ENCODE results near the gene SCAI.
"Not testable (repeated sequence)": the region's sequence is repeated elsewhere in the genome, so short reads cannot be mapped to it uniquely, and the experiment has no call there.

Gene SCAI

DNA sequence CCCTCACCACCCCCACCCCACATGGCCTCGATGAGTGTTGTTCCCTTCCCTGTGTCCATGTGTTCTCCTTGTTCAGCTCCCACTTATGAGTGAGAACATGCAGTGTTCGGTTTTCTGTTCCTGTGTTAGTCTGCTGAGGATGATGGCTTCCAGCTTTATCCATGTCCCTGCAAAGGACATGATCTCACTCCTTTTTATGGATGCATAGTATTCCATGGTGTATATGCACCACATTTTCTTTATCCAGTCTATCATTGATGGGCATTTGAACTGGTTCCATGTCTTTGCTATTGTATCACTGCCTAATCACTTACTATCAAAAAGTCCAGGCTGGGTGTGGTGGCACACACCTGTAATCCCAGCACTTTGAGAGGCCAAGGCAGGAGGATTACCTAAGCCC is 24.6 kb downstream of the SCAI start:
- not testable (repeated sequence) for H3K27ac Mint-ChIP-seq (ENCODE audit: low read depth); ATAC-seq (replicated peaks; ENCODE audit: extremely low read depth, poor library complexity, severe bottlenecking)

GRCh38 chr9:125114503-125114902 is 28.8 kb downstream of the SCAI start:
- ATAC-seq (replicated peaks; ENCODE audit: extremely low read depth, poor library complexity, severe bottlenecking); H3K27ac Mint-ChIP-seq (ENCODE audit: low read depth); H3K4me3 Mint-ChIP-seq; DNase-seq (ENCODE audit: low spot score in 2 of 2); H3K27me3 Mint-ChIP-seq; H3K36me3 Mint-ChIP-seq (ENCODE audit: insufficient read depth); H3K9me3 Mint-ChIP-seq: not testable (repeated sequence)
- peaks cover 13% of the 10 kb centered on the region for H3K4me1 Mint-ChIP-seq

More for the DNA sequence above, 24.6 kb downstream of the SCAI start:
- not testable (repeated sequence) for H3K27me3 Mint-ChIP-seq; H3K9me3 Mint-ChIP-seq; H3K4me3 Mint-ChIP-seq; H3K36me3 Mint-ChIP-seq (ENCODE audit: insufficient read depth); DNase-seq (ENCODE audit: low spot score in 2 of 2)
- peaks cover 11% of the 10 kb centered on the region for H3K4me1 Mint-ChIP-seq

DNA sequence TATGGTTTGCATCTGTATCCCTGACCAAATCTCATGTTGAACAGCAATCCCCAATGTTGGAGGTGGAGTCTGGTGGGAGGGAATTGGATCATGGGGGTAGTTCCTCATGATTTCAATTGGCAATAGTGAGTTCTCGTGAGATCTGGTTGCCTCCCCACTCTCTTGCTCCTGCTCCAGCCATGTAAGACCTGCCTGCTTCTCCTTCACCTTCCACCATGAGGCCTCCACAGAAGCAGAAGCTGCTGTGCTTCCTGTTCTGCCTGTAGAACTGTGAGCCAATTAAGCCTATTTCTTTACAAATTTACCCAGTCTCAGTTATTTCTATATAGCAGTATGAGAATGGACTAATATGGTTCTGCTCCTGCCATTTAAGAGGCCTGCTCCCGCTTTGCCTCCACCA is 32.9 kb downstream of the SCAI start:
- Mint-ChIP-seq H3K9me3 (peaks cover 4% of the 10 kb centered on the region), H3K27me3 (no peaks in the 10 kb centered on the region), H3K36me3 (ENCODE audit: insufficient read depth) (peaks cover 7% of the 10 kb centered on the region), H3K27ac (ENCODE audit: low read depth) (no peak overlapping the region), H3K4me1 (peaks cover 13% of the 10 kb centered on the region), H3K4me3 (no peak overlapping the region)
- no peak for ATAC-seq (replicated peaks; ENCODE audit: extremely low read depth, poor library complexity, severe bottlenecking)
- DNase-seq (ENCODE audit: low spot score in 2 of 2) = no peak

GRCh38 chr9:125108541-125108940 is 34.8 kb downstream of the SCAI start:
- H3K27ac Mint-ChIP-seq (ENCODE audit: low read depth); DNase-seq (ENCODE audit: low spot score in 2 of 2); H3K4me3 Mint-ChIP-seq; H3K9me3 Mint-ChIP-seq; ATAC-seq (replicated peaks; ENCODE audit: extremely low read depth, poor library complexity, severe bottlenecking); H3K27me3 Mint-ChIP-seq; H3K36me3 Mint-ChIP-seq (ENCODE audit: insufficient read depth): not testable (repeated sequence)
- peaks cover 13% of the 10 kb centered on the region for H3K4me1 Mint-ChIP-seq

- peaks cover 13% of the 10 kb centered on the region for H3K4me1 Mint-ChIP-seq
- ATAC-seq (replicated peaks; ENCODE audit: extremely low read depth, poor library complexity, severe bottlenecking) (no peak), DNase-seq (ENCODE audit: low spot score in 2 of 2) (no peak)
- H3K9me3 Mint-ChIP-seq = peaks cover under 1% of the 10 kb centered on the region
- H3K4me3 Mint-ChIP-seq = no peak overlapping the region
- H3K27ac Mint-ChIP-seq (ENCODE audit: low read depth) = no peak overlapping the region
- H3K27me3 Mint-ChIP-seq = no peaks in the 10 kb centered on the region
- peaks cover 6% of the 10 kb centered on the region for H3K36me3 Mint-ChIP-seq (ENCODE audit: insufficient read depth)
Measured at GRCh38 chr9:125106285-125106893, 36.9 kb downstream of the SCAI start.

- Mint-ChIP-seq H3K36me3 (ENCODE audit: insufficient read depth) (peaks cover 6% of the 10 kb centered on the region), H3K9me3 (no peaks in the 10 kb centered on the region), H3K4me1 (peaks cover 18% of the 10 kb centered on the region), H3K27ac (ENCODE audit: low read depth) (no peak overlapping the region), H3K4me3 (no peak overlapping the region), H3K27me3 (no peaks in the 10 kb centered on the region)
- DNase-seq (ENCODE audit: low spot score in 2 of 2) (no peak), ATAC-seq (replicated peaks; ENCODE audit: extremely low read depth, poor library complexity, severe bottlenecking) (no peak)
Measured at GRCh38 chr9:125103770-125104460, 39.4 kb downstream of the SCAI start.

DNA sequence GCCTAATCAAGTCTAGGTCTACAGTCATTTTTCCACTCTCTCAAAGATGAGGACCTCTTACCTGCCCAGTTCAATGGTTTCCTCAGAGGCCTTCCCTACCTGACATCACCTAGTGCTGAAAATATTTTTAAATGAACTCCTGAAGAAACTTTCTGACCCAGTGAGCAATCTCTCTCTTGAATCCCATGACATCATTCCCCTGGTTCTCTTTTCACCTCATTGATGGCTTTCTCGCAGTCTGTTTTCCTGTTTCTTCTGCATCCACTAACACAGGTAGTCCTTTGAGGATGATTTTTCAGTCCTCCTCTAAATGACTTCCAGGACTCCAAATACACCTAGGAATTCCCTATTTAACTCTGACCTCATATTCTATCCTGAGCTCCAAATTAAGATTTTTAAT is 40.3 kb downstream of the SCAI start:
- DNase-seq (ENCODE audit: low spot score in 2 of 2) (no peak), ATAC-seq (replicated peaks; ENCODE audit: extremely low read depth, poor library complexity, severe bottlenecking) (no peak)
- Mint-ChIP-seq H3K27me3 (no peaks in the 10 kb centered on the region), H3K9me3 (no peaks in the 10 kb centered on the region), H3K27ac (ENCODE audit: low read depth) (peak overlapping the region; percentile 19), H3K36me3 (ENCODE audit: insufficient read depth) (peaks cover 4% of the 10 kb centered on the region), H3K4me3 (no peak overlapping the region), H3K4me1 (peaks cover 18% of the 10 kb centered on the region)

GRCh38 chr9:125100822-125101221 is 42.5 kb downstream of the SCAI start:
- ATAC-seq (replicated peaks; ENCODE audit: extremely low read depth, poor library complexity, severe bottlenecking) = no peak
- DNase-seq (ENCODE audit: low spot score in 2 of 2) = no peak
- Mint-ChIP-seq H3K4me1 (peaks cover 21% of the 10 kb centered on the region), H3K4me3 (no peak overlapping the region), H3K27ac (ENCODE audit: low read depth) (no peak overlapping the region), H3K36me3 (ENCODE audit: insufficient read depth) (no peaks in the 10 kb centered on the region), H3K27me3 (no peaks in the 10 kb centered on the region), H3K9me3 (peaks cover 5% of the 10 kb centered on the region)

DNA sequence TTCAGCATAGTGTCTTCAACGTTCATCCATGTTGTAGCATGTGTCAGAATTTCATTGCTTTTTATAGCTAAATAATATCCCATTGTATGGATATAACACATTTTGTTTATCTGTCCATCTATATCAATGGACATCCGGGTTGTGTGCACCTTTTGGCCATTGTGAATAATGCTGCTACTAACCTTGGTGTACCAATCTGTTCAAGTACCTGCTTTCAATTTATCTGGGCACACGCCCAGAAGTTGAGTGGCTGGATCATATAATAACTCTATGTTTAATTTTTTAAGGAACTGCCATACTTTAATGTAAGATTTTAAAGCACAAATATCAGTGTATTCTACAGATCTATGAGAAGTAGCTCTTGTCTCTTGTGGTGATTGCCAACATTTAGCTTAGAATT is 43.5 kb downstream of the SCAI start:
- Mint-ChIP-seq H3K4me3 (no peak overlapping the region), H3K36me3 (ENCODE audit: insufficient read depth) (peaks cover 2% of the 10 kb centered on the region), H3K27me3 (no peaks in the 10 kb centered on the region), H3K9me3 (peaks cover 5% of the 10 kb centered on the region), H3K27ac (ENCODE audit: low read depth) (no peak overlapping the region), H3K4me1 (peaks cover 29% of the 10 kb centered on the region)
- DNase-seq (ENCODE audit: low spot score in 2 of 2) (no peak), ATAC-seq (replicated peaks; ENCODE audit: extremely low read depth, poor library complexity, severe bottlenecking) (no peak)

DNA sequence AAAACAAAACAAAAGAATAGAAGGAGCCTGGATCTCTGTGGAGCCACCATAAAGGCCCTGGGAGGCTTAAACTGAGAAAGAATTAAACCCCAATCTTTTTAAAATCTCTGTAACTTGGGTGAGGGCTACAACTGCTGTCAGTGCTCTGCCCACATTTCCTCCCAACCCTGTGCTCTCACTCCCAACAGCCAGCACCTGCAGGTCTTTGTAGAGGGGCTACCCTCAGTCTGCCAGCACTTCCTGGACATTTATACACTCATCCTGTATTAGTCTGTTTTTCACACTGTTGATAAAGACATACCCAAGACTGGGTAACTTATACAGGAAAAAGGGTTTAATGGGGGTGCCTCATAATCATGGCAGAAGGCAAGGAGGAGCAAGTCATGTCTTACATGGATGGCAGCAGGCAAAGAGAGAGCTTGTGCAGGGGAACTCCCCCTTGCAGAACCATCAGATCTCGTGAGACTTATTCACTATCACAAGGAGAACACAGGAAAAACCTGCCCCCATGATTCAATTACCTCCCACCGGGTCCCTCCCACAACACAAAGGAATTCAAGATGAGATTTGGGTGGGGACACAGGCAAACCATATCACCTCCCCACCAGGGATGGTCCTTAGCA is 47.4 kb downstream of the SCAI start:
- Mint-ChIP-seq H3K9me3 (peaks cover 5% of the 10 kb centered on the region), H3K4me3 (no peak overlapping the region), H3K27me3 (no peaks in the 10 kb centered on the region), H3K27ac (ENCODE audit: low read depth) (no peak overlapping the region), H3K36me3 (ENCODE audit: insufficient read depth) (peaks cover 2% of the 10 kb centered on the region), H3K4me1 (peaks cover 17% of the 10 kb centered on the region)
- DNase-seq (ENCODE audit: low spot score in 2 of 2) (no peak), ATAC-seq (replicated peaks; ENCODE audit: extremely low read depth, poor library complexity, severe bottlenecking) (no peak)

GRCh38 chr9:125091121-125091520 is 52.2 kb downstream of the SCAI start:
- H3K27me3 Mint-ChIP-seq = no peaks in the 10 kb centered on the region
- H3K36me3 Mint-ChIP-seq (ENCODE audit: insufficient read depth) = peaks cover 2% of the 10 kb centered on the region
- H3K4me1 Mint-ChIP-seq = peaks cover 16% of the 10 kb centered on the region
- no peak overlapping the region for H3K4me3 Mint-ChIP-seq
- no peak for DNase-seq (ENCODE audit: low spot score in 2 of 2)
- ATAC-seq (replicated peaks; ENCODE audit: extremely low read depth, poor library complexity, severe bottlenecking) = no peak
- no peaks in the 10 kb centered on the region for H3K9me3 Mint-ChIP-seq
- no peak overlapping the region for H3K27ac Mint-ChIP-seq (ENCODE audit: low read depth)

GRCh38 chr9:125089331-125089730 is 54.0 kb downstream of the SCAI start:
- Mint-ChIP-seq H3K4me1 (peaks cover 5% of the 10 kb centered on the region), H3K9me3 (no peaks in the 10 kb centered on the region), H3K27me3 (no peaks in the 10 kb centered on the region), H3K4me3 (no peak overlapping the region), H3K36me3 (ENCODE audit: insufficient read depth) (no peaks in the 10 kb centered on the region), H3K27ac (ENCODE audit: low read depth) (peak overlapping the region; percentile 62)
- no peak for DNase-seq (ENCODE audit: low spot score in 2 of 2)
- no peak for ATAC-seq (replicated peaks; ENCODE audit: extremely low read depth, poor library complexity, severe bottlenecking)

DNA sequence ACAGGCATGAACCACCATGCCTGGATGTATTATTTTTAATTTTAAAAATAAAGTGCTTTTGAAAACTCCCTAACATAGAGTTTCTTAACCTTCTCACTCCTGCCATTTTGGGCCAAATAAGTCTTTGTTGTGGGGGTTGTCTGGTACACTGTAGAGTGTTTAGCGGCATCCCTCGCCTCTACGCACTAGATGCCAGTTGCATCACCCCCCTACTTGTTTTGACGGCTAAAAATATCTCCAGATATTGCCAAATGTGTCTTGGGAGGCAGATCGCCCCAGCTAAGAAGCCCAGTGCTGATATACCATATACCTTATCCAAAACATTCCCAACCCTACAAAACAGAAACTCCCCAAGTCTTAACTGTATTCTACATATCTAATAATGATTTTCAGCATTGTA is 54.6 kb downstream of the SCAI start:
- no peak overlapping the region for H3K4me3 Mint-ChIP-seq
- no peaks in the 10 kb centered on the region for H3K27me3 Mint-ChIP-seq
- ATAC-seq (replicated peaks; ENCODE audit: extremely low read depth, poor library complexity, severe bottlenecking) (no peak), DNase-seq (ENCODE audit: low spot score in 2 of 2) (no peak)
- H3K9me3 Mint-ChIP-seq = no peaks in the 10 kb centered on the region
- H3K27ac Mint-ChIP-seq (ENCODE audit: low read depth) = peak overlapping the region; percentile 62
- peaks cover 5% of the 10 kb centered on the region for H3K4me1 Mint-ChIP-seq
- no peaks in the 10 kb centered on the region for H3K36me3 Mint-ChIP-seq (ENCODE audit: insufficient read depth)
